ENCODE measurements around the gene ANKS1B.

Gene ANKS1B

GRCh38 chr12:98883231-98883630 is 1101.5 kb downstream of the ANKS1B start:
- Mint-ChIP-seq H3K9me3 (no peaks in the 10 kb centered on the region), H3K4me1 (no peaks in the 10 kb centered on the region), H3K27ac (no peak overlapping the region), H3K4me3 (no peak overlapping the region), H3K27me3 (ENCODE audit: low read depth) (peaks cover 36% of the 10 kb centered on the region), H3K36me3 (ENCODE audit: low read depth) (no peaks in the 10 kb centered on the region)
- TF ChIP-seq CTCF (IDR thresholded peaks at IDR 0.05; ENCODE audit: unreplicated experiment in 3 of 3) = no peak

GRCh38 chr12:98882526-98882925 is 1102.2 kb downstream of the ANKS1B start:
- H3K36me3 Mint-ChIP-seq (ENCODE audit: low read depth) = no peaks in the 10 kb centered on the region
- H3K4me3 Mint-ChIP-seq = no peak overlapping the region
- no peaks in the 10 kb centered on the region for H3K4me1 Mint-ChIP-seq
- TF ChIP-seq CTCF (IDR thresholded peaks at IDR 0.05; ENCODE audit: unreplicated experiment in 3 of 3) = no peak
- no peaks in the 10 kb centered on the region for H3K9me3 Mint-ChIP-seq
- H3K27me3 Mint-ChIP-seq (ENCODE audit: low read depth) = peaks cover 34% of the 10 kb centered on the region
- H3K27ac Mint-ChIP-seq = no peak overlapping the region

GRCh38 chr12:98873776-98874175 is 1111.0 kb downstream of the ANKS1B start:
- H3K27me3 Mint-ChIP-seq (ENCODE audit: low read depth) = peaks cover 4% of the 10 kb centered on the region
- no peaks in the 10 kb centered on the region for H3K36me3 Mint-ChIP-seq (ENCODE audit: low read depth)
- H3K4me1 Mint-ChIP-seq = no peaks in the 10 kb centered on the region
- no peaks in the 10 kb centered on the region for H3K9me3 Mint-ChIP-seq
- no peak overlapping the region for H3K27ac Mint-ChIP-seq
- TF ChIP-seq CTCF (IDR thresholded peaks at IDR 0.05; ENCODE audit: unreplicated experiment in 3 of 3) = no peak
- no peak overlapping the region for H3K4me3 Mint-ChIP-seq

- Mint-ChIP-seq H3K27ac (no peak overlapping the region), H3K27me3 (ENCODE audit: low read depth) (no peaks in the 10 kb centered on the region), H3K4me3 (no peak overlapping the region), H3K4me1 (no peaks in the 10 kb centered on the region), H3K9me3 (no peaks in the 10 kb centered on the region), H3K36me3 (ENCODE audit: low read depth) (no peaks in the 10 kb centered on the region)
- TF ChIP-seq CTCF (IDR thresholded peaks at IDR 0.05; ENCODE audit: unreplicated experiment in 3 of 3) = no peak
These were observed 1114.2 kb downstream of the ANKS1B start for GRCh38 chr12:98870504-98870903.

GRCh38 chr12:98869886-98870503 is 1114.7 kb downstream of the ANKS1B start:
- no peak for TF ChIP-seq CTCF (IDR thresholded peaks at IDR 0.05; ENCODE audit: unreplicated experiment in 3 of 3)
- no peaks in the 10 kb centered on the region for H3K9me3 Mint-ChIP-seq
- no peaks in the 10 kb centered on the region for H3K4me1 Mint-ChIP-seq
- no peaks in the 10 kb centered on the region for H3K36me3 Mint-ChIP-seq (ENCODE audit: low read depth)
- no peaks in the 10 kb centered on the region for H3K27me3 Mint-ChIP-seq (ENCODE audit: low read depth)
- H3K27ac Mint-ChIP-seq = no peak overlapping the region
- no peak overlapping the region for H3K4me3 Mint-ChIP-seq

GRCh38 chr12:98868538-98868937 is 1116.2 kb downstream of the ANKS1B start:
- no peak for TF ChIP-seq CTCF (IDR thresholded peaks at IDR 0.05; ENCODE audit: unreplicated experiment in 3 of 3)
- Mint-ChIP-seq H3K27me3 (ENCODE audit: low read depth) (no peaks in the 10 kb centered on the region), H3K4me3 (no peak overlapping the region), H3K27ac (no peak overlapping the region), H3K9me3 (no peaks in the 10 kb centered on the region), H3K4me1 (no peaks in the 10 kb centered on the region), H3K36me3 (ENCODE audit: low read depth) (no peaks in the 10 kb centered on the region)
